H1 (cell line): ENCODE data around the gene CASTOR1. TPM values are rescaled to one million over a fixed set of nuclear protein-coding genes. Genes with fewer than 3 reads are reported as not detected.

Experiments used
- NANOG ChIP-seq: IDR thresholded peaks from 2 replicates; pipeline ENCODE4 v1.6.1; 2011; ENCODE audit warnings: low read length, low read depth, mild to moderate bottlenecking, inconsistent platforms; ENCODE audit not compliant: insufficient read depth, poor library complexity, severe bottlenecking
- polyA plus RNA-seq, 7 experiments: library from polyadenylated mRNA; depleted of rRNA in 3 of 7; stranded (reverse) in 5 of 7; unstranded in 2 of 7; fragments of >200 nt in 5 of 7; fragments of 200-250 nt in 2 of 7; gene quantifications; 1 replicate in 5 of 7; 2 replicates in 1 of 7; 4 replicates in 1 of 7; pipeline versions ENCODE4 v1.2.1 to v1.2.3, GENCODE V29; 2011 to 2013; ENCODE audit warnings: missing spikeins in 2 of 7, mixed read lengths in 2 of 7
- total RNA-seq: library from RNA; stranded (reverse); fragmentation: NEBNext Ultra II Directional; extraction: Animal tissue kit (Norgen Biotek cat#: 25700); gene quantifications from 2 replicates; pipeline ENCODE4 v1.2.1, GENCODE V29; 2021

CASTOR1 gene
- total and polyA plus RNA-seq, 2 of the 8 experiments (the other 6 are each of a cell fraction or from before 2014, with no cell fraction given) = 10.3 to 36.0 TPM

DNA sequence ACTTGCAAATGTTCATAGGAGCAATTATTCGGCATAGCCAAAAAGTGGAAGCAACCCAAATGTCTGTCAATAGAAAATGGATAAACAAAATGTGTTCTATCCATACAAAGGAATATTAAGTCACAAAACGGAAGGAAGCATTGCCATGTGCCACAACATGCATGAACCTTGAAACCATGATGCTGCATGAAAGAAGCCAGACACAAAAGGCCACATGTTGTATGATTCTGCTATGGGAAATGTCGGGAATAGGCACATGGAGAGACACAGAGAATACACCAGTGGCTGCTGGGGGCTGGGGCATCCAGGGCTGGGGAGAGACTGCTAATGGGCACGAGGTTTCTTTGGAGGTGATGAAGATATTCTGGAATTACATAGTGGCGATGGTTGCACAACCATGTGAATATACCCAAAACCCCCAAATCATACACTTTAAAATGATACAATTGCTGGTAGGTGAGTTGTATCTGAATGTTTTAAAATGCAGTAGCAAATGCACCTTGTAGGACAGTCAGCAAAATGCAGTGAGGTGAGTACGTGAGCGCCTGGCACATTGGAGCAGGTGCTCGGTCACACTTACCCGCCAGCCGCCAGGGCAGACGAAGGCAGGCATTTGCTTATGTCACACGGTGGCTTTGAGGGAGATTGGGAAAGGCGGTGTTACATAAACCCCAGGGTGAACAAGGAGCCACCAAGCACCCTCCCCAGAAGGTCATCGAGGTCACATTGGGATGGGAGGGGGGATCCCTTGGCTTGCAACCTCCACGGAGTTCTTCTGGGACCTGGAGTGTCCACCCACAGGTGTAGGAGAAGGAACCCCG lies 16.3 kb downstream of the CASTOR1 start (continued):
- no peak for TF ChIP-seq NANOG
